ENCODE data around the gene PLD1. TPM values are rescaled to one million over a fixed set of nuclear protein-coding genes. Genes with fewer than 3 reads are reported as not detected.

Gene PLD1
- total and polyA plus RNA-seq, 2 of the 8 experiments (the other 6 are each of a cell fraction or from before 2014, with no cell fraction given): 1.2 to 2.6 TPM

- no peak for TF ChIP-seq RAD21 (IDR thresholded peaks at IDR 0.05 in 1 of 2, conservative IDR thresholded peaks at IDR 0.05 in 1 of 2; ENCODE audit: low read depth in 2 of 2, low read length in 2 of 2)
- TF ChIP-seq SIN3A (conservative IDR thresholded peaks at IDR 0.05 in 1 of 2, IDR thresholded peaks at IDR 0.05 in 1 of 2; ENCODE audit: low read depth in 1 of 2, low read length in 2 of 2): no peak
- TF ChIP-seq CREB1 (IDR thresholded peaks at IDR 0.05): no peak
- TF ChIP-seq TBP (IDR thresholded peaks at IDR 0.05; ENCODE audit: low read depth, low read length): no peak
Measured at GRCh38 chr3:171799501-171799900, 10.8 kb downstream of the PLD1 start (continued).

Measured in H1 (cell line).